Dermis blood vessel endothelial cell (primary cell): ENCODE results near the gene GALNT10. TPM values are rescaled to one million over a fixed set of nuclear protein-coding genes. Genes with fewer than 3 reads are reported as not detected.

Source experiments
- DNase-seq: peaks from one replicate; pipeline ENCODE4 v3.0.0; 2010
- total RNA-seq: library from RNA; depleted of rRNA; stranded (reverse); fragments of >200 nt; gene quantifications from 2 replicates; pipeline ENCODE4 v1.2.3, GENCODE V29; 2014

Gene GALNT10
- total RNA-seq, 1 donor from 2014 or later: 38.8 TPM

GRCh38 chr5:154329062-154329461, 138.5 kb downstream of the GALNT10 start:
- no peak for DNase-seq

GRCh38 chr5:154329519-154330040, 139.0 kb downstream of the GALNT10 start:
- DNase-seq: no peak

DNA sequence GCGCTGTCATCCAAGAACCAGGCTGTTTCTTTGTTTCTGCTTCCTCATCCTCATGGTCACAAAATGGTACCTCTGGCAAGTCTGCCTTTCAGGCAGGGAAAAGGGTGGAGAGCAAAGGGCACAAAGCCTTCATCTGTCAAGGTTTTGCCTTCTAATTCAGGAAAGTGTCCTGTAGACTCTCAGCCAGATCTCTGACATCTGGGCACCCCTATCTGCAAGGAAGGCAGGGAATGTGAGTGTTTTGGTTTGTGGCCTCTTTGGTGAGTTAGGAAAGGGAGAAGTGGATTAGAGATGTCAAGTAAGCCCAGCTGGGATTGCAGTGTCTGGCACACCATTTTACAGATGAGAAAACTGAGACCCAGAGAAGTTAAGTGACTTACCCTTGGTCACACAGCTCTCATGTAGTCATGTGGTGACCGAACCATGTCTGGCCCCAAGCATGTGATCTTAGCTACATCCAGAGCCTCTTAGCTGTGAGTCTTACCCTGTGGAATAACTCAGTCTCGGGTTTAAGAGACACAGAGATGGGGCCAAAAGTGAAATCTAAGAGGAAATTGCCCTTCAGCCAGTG, 139.6 kb downstream of the GALNT10 start:
- no peak for DNase-seq

DNA sequence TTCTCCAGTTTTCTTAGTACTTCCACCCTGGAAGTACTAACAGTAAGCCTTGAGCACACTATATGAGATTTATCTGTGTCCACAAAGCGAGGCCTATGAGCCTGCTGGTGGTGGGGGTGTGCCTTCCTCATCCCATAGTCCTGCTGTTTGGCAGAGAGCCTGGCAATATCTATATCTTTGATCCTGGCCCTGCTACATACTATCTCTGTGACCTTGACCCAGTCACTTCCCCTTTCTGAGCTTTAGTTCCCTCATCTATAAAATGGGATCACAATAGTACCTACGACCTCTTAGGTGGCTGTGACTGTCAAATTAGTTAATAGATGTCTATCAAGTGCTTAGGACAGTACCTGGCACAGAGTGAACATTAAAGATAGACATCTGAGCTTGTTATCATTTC, 140.7 kb downstream of the GALNT10 start:
- DNase-seq: no peak

DNA sequence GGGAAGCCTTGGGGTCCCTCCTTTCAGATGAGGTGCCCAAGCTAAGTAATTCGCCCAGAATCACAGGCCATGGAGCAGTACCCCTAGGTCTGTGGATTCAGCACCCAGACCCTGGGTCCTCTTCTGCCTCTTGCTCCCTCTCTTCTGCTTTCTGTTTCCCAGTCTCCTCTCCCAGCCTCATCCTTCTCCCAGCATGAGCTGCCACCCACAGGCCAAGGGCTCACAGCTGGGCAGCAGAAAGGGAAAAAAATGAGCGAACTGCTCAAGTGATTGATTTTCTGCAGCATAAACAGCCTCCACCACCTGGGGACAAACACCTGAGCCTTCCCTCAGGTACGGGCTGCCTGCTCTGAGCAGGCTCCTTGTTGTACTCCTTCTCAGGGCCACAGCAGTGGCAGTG, 141.4 kb downstream of the GALNT10 start:
- no peak for DNase-seq

GRCh38 chr5:154332451-154332850, 141.9 kb downstream of the GALNT10 start:
- DNase-seq: no peak

DNA sequence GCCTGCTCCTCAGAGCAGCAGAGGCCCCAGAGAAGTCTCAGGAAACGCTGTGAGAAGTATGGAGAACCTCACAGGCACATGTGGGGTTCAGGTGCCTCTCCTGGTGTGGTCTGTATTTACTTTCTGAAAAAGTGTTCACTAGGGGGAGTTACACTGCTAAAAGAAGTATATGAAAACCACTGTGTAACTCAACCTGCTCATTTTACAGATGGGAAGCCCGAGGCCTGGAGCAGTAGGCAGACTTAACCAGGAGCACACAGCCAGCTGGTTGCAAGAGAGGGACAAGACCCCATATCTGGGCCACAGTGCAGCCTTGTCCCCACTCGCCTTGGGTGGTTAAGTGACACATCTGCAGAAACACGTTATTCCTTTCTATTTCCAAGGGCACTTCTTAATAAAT, 142.5 kb downstream of the GALNT10 start:
- DNase-seq: no peak

DNA sequence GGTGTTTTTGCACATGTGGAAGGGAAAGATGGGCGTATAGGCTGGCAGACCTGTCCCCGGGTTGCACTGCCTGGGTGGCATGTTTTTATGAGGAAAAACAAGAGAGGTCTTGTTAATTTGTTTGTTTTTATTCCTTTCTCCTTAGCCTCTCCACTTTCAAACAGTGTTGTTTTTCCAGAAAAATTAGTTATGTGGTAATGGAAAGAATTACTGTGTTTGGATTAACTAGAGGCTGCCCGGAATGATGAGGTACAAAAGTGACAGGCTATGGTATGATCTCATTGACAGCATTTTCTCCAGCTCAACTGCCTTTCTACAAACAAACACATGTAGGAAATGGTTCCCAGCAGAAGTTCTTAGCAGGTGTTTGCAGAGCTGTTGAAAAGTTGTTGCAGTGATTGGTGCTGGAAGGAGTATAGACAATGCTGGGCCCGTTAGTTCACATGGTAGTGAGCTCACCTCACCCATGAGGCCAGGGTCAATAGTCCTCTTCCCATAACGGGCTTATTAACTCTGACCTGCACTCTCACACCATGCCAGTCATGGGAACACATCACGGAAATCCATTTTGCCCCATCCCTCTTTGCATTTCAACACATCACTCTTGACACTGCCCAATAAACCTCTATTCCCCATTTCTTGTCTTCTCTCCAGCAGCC, 144.0 kb downstream of the GALNT10 start:
- DNase-seq: peak; percentile 30

DNA sequence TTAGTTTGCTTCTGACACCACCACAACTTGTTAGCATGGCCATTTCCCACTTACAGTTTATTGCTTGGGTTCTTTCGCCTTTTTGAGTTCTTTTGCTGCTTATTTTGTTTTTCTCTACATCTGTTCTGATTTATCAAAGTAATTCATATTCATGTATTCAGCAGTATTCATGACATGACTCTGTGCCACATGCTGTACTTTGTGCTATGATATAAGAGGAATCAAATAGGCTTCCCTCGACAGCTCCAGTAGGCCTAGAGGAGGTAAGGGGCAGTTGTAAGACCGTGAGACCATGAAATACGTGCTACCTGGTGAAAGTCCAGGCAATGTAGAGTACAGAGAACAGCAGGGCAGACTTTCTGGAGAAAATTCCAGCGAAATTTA, 144.5 kb downstream of the GALNT10 start:
- DNase-seq: no peak

- DNase-seq: no peak
Measured at GRCh38 chr5:154341620-154342019, 151.1 kb downstream of the GALNT10 start.

GRCh38 chr5:154342211-154342610, 151.7 kb downstream of the GALNT10 start:
- DNase-seq: no peak

DNA sequence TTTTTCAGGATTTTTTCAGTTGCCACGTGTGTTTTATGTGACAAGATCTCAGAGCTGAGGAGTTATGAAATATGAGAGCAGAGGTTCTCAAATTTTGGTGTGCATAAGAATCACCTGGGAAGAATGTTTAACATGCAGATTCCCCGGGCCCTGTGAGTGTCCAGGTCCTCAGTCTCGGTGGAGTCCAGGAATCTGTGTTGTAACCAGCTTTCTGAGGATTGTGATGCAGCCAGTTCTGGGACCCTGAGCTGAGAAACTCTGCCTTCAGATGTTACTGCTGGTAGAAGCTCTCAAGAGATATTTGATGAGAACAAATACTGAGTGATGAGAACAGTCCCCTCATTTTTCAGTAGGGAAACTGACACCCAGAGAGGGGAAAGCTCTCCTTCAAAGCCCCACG, 152.4 kb downstream of the GALNT10 start:
- no peak for DNase-seq

- DNase-seq: no peak
Measured at GRCh38 chr5:154344461-154344860, 153.9 kb downstream of the GALNT10 start.

DNA sequence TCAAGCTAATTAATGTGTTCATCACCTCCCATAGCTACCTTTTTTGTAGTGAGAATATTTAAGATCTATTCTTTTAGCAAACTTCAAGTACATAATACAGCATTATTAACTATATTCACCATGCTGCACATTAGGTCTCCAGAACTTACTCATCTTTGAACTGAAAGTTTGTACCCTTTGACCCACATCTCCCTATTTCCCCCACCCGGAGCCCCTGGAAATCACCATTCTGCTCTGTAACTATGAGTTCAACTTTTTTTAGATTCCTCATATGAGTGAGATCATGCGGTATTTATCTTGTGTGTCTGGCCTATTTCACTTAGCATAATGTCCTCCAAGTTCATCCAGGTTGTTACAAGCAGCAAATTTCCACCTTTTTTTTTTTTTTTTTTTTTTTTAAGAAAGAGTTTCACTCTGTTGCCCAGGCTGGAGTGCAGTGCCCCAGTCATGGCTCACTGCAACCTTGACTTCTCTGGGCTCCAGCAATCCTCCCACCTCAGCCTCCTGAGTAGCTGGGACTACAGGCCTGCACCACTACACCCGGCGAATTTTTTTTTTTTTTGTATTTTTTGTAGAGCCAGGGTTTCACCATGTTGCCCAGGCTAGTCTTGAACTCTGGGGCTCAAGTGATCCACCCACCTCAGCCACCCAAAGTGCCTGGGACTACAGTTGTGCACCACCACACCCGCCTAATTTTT, 154.9 kb downstream of the GALNT10 start:
- DNase-seq: no peak

- DNase-seq: no peak
Measured at GRCh38 chr5:154346427-154346826, 155.9 kb downstream of the GALNT10 start.

GRCh38 chr5:154349626-154350264, 159.2 kb downstream of the GALNT10 start:
- no peak for DNase-seq

- DNase-seq: no peak
Measured at GRCh38 chr5:154351141-154351540, 160.6 kb downstream of the GALNT10 start.

- no peak for DNase-seq
Measured at GRCh38 chr5:154351566-154351965, 161.0 kb downstream of the GALNT10 start.

DNA sequence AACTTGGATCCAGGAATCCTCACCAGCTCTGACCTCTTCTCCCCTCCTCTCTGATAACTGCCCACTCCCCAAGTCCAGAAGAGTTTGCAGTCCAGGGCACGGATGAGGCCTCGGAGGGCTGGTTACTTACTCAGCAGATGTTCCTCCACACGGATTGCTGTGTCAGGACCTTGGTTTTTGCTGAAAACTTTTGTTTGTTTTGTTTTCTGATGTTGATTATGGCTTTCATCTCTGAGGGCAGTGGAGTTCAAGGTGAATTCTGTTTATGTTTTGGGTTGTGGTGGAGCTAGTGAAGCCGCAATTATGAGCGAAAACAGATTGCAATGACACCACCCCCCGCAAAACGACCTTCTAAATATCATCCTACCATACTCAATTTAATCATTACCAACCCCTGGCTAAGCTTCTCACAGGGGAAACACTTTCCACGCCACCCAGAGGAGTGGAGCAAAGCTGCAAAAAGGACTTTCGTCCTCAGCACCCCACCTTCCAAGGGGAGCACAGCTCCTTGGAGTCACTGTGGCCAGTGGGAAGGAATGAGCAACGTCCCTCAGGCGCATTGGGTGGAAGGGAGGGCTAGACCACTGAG, 162.5 kb downstream of the GALNT10 start:
- no peak for DNase-seq

- no peak for DNase-seq
Measured at GRCh38 chr5:154355129-154355611, 164.6 kb downstream of the GALNT10 start.

DNA sequence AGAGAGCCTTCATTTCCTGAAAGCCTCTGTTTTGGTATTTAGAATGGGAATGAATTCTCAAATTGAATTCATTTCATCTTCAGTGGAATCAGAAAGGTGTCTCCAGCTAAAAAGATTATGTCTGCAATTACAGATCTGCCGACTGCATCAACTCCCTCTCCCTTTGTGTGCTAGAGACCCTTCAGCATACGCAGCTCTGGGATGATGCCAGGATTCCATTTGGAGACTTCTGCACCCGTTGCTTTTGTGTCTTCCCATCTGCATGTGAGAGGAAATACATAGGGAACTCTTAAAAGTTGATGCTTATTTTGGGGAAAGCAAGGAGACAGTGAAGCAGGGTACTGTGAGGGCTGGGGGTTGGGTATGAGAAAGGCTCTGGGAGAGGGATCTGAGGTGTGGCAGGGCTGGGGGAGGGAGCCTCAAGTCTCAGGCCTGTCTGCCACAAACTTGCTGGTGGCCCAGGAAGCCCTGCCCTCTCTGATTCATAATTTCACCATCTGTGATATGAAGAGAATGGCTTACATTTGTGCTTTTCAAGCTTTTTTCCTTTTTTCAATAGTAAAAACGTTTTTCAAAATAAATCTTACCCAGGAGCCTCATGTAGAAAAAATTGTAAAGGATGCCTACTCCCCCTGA, 165.6 kb downstream of the GALNT10 start:
- no peak for DNase-seq

GRCh38 chr5:154356958-154357357, 166.4 kb downstream of the GALNT10 start:
- DNase-seq: no peak
